Hematopoietic multipotent progenitor cell (in vitro differentiated cells): Measurements from ENCODE around the gene SYTL2. TPM values are rescaled to one million over a fixed set of nuclear protein-coding genes. Genes with fewer than 3 reads are reported as not detected.
A peak's percentile ranks its signal among the peaks of the same experiment; 100 is the strongest.
"Not testable (repeated sequence)": the region's sequence is repeated elsewhere in the genome, so short reads cannot be mapped to it uniquely, and the experiment has no call there.

ENCODE experiments used
- DNase-seq, 3 donors: peaks; one replicate each; pipeline ENCODE4 v3.0.0-alpha.2; 2011 to 2015; ENCODE audit warnings: low read depth in 2 of 3, low spot score in 2 of 3
- total RNA-seq: library from RNA; depleted of rRNA; stranded (reverse); fragments of >200 nt; gene quantifications from one replicate; pipeline ENCODE4 v1.2.3, GENCODE V29; 2012

Gene SYTL2
- total RNA-seq, 1 donor = 0.81 TPM

DNA sequence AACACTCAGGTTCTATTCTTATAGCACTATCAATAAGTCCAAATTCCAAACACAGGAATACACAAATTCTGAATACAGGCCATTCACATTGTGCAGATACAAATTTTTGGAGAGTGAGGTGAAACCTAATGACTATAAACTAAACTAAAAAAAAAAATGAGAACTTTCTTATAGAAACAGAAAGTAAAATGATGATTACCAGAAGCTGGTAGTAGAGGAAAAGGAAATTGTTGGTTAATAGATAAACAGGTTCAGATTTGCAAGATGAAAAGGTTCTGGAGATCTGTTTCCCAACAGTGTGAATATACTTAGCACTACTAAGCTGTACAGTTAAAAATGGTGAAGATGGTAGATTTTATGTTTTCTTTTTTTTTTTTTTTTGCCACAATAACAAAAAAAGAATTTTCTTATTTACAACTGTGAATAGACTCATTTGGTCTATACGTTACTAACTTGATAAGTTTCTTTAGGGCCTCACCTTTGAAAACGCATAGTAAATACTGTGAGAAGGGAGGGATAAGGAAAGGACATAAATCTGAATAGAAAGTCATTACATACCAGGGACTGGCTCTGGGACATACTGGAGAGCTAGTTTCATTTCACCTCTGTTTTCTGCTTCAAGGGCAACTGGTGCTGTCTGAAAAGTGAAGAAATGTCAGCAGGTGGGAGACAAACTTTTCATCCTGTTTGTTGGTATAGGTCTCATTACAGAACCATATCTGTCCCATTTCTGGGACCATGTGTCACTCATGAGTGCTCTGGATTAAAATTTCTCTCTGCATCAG, 110.8 kb downstream of the SYTL2 start:
- DNase-seq = peak in 2 of 3 donors; percentile 33 to 78

- no peak for DNase-seq
Observed at GRCh38 chr11:85698195-85698594, 112.7 kb downstream of the SYTL2 start.

GRCh38 chr11:85697747-85698146, 113.2 kb downstream of the SYTL2 start:
- DNase-seq = no peak

GRCh38 chr11:85695546-85695945, 115.4 kb downstream of the SYTL2 start:
- DNase-seq = no peak

DNA sequence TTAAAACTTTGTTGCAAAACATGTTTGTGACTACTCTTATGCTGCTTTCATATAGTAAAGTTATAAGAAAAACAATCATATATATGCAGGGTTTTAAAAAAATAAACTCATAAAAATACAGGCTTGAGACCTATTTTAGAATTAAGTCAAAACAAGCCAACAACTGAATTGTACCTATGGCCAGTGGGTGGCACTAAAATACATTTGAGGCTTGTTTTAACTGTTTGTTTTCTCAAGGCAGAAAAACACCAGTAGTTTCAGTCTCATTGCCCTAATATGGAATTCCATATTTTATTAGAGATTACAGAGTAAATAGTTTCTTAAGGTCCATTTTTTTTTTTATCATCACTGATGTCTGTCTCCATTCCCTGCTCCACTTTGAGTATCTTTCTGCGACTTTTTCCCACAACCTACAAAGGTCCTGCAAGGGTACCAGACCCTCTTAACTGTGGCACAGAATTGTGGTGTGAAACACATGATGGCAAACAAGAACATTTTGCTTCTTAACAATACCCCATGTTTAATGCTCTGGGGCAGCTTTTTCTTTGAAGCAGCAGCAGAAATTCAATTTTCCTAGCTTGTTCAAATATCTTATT, 116.5 kb downstream of the SYTL2 start:
- peak in 2 of 3 donors; percentile 33 to 76 for DNase-seq

DNA sequence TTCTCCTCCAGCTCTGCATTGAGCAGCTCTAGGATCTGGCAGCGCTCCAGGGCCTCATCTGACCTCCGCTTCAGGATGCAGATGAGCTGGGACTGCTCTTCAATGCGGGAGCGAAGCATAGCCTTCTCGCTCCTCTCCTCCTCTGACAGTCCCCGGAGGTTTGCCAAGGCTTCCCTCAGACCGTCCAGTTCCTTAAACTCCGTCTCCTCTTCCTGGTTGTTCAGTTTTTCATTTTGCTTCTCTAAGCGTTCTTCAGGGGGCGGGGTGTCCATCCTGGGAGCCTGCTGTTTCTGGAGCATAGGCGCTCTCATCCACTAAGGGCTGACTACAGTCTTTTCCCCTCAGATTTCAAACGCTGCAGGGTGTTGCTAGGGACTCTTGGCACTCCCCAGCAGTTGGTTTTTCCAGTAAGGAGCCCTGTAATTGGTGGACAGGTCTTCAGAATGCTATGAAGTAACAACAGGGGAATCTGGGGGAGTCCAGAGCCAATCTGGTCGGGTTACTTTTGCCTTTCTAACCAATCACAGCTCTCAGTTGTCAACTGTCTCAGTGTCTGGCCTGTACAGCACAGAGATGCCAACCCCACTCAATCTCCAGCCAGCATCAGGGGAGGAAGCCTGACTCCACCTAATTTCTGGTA, 125.0 kb downstream of the SYTL2 start, which contains the start of gene CCDC89:
Gene CCDC89, minus strand, starts transcription at position 376 of the 640 bp plus-strand sequence. Its CDS starts 65 bp downstream, at position 311.
- DNase-seq = no peak

DNA sequence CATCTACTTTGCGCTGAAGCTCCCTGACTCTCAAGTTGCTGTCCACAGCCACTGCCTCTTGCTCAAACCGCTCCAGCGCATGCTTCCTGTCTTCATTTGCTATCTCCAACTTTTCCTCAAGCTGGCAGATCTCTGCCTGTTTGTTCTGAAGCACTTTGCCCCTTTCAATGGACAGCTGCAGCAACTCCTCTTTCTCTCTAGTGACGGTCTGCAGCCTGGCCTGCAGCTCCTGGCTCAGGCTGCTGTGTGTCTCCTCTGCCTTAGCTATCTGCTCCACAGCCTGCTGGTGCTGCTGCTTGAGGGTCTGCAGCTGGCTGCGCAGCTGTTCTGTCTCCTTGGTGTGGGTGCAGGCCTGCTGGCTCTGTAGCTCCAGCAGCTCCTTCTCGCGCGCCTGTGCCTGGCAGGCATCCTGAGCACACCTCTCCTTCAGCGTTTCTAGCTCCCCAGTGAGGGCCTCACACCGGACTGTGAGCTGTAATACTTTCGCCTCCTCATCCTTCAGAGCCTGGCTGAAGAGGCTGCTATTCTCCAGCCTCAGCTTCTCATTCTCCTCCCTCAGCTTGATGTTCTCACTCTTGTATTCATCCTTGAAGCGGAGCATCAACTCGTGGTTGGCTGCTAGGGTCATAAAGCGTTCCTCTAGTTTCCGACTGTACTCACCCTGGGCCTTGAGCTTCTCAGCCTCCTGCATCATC, 125.7 kb downstream of the SYTL2 start:
- DNase-seq = no peak

GRCh38 chr11:85682330-85683305, 128.3 kb downstream of the SYTL2 start:
- DNase-seq = peak in 2 of 3 donors; percentile 57 to 72

DNA sequence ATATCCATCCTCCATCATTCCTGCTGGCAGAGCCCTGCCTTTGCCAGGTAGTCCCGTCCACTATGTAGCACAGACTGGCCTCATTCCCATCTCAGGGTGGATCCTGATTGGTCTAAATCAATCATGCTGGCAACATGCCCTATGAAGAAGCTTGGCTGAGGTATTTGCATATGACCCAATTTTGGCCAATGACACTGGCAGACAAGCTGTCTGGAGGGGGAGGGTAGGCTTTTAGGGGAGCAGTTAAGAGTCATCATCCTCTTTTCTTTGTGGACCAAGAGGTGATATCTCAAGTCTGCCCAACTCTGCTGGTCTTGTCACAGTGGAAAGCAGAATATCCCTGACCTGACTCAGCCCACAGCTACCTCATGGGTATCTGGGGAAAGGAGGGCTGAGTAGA, 130.0 kb downstream of the SYTL2 start:
- DNase-seq = no peak

- DNase-seq = no peak
Observed at GRCh38 chr11:85679576-85679975, 131.4 kb downstream of the SYTL2 start.

DNA sequence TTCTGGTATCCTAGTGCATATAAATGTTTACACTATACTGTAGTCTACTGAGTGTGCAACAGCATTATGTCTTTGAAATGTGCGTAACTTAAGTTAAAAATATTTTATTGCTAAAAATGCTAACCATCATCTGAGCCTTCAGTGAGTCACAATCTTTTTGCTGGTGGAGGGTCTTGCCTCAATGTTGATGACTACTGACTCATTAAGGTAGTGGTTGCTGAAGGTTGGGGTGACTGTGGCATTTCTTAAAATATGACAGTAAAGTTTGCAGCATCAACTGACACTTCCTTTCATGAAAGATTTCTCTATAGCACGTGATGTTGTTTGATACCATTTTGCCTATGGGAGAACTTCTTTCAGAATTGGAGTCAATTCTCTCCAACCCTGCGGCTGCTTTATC, 137.5 kb downstream of the SYTL2 start:
- no peak for DNase-seq

- DNase-seq = no peak
Observed at GRCh38 chr11:85672105-85672902, 138.6 kb downstream of the SYTL2 start.

GRCh38 chr11:85670949-85671663, 139.8 kb downstream of the SYTL2 start:
- not testable (repeated sequence) for DNase-seq

GRCh38 chr11:85668157-85668556, 142.8 kb downstream of the SYTL2 start:
- no peak for DNase-seq

DNA sequence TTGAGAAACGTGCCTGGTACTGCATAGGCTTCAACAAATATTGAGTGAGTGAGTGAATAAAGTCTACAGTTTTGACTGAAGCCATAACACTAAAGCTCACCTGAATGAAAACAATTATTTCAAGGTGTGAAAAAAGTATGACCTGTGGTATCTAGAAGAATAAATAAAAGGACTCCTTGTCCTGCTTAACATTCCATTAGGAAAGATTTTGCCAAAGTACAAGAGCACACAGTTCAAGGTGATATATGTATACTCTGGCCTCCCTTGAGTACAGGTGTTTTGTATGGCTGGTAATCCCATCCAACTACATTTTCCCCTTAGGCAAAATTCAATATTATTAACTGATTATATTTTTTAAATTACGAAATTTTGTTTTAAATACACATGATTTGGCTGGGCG, 144.3 kb downstream of the SYTL2 start:
- DNase-seq = no peak

DNA sequence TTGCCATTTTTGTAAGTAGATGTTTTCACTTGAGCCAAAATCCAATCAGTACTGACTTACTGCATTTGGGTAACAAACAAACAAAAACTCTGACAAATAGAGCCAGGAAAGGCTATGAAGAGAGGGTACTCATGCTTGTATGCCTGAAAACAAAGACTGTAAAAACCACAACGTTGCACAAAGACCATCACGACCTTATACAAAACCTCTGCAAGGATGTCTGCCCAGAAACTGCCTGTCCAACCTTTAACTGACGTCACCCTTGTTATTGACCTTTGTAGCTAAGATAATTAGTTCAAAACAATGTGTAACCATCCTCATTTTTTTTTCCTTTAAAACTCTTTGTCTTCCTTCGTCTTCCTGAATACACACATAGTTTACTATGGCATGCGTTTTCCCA, 145.2 kb downstream of the SYTL2 start:
- no peak for DNase-seq

DNA sequence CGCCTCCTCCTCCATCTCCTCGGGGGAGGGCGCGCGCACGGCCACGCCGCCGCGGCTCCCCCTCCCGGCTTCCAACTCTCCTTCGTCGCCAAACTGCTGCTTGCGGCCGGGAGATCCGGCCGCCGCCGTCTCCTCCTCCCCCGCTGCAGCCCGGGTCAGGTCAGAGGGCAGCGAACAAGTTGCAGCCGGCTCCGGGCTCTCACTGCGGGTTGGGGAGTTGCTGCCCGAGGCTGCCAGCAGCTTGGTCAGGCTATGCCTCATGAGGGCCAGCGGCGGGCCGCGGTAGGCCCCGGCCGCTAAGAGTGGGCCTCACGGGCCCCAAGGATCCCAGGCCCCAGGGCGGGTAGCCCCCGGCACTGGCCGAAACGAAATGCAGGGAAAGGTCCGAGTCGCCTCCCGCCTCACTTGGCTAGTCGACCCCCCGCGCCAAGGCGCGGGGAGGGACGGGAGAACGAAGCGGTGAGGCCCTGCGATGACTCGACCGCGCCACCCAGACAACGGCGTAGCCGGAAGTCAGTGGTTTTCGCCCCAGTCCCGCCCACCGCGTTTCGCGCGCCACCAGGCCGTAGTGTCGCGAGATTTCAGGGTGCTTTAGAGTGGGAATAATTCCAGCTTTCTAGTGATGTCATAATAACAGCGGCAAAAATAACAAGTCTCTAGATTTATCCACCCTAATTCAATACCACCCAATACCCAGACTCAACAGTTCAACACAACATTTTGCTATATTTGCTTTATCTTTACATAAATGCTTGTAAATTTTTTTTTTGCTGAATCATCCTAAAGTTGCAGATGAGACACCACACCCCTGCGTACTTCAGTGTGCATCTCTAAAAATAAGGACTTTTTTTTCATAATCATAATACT, 146.1 kb downstream of the SYTL2 start, which contains the start of gene CREBZF:
Gene CREBZF, minus strand, starts transcription at position 515 of the 867 bp plus-strand sequence. Its CDS starts 254 bp downstream, at position 261.
- DNase-seq = peak; percentile 82 to 97 (median 94)
